HG03280 (cell line): Measurements from ENCODE around the gene XPOT.
A peak's percentile ranks its signal among the peaks of the same experiment; 100 is the strongest.

Source experiments
- ATAC-seq: cut with Tn5 transposase; IDR thresholded peaks from one replicate; pipeline ENCODE4 v1.9.1; 2021; ENCODE audit warnings: mild to moderate bottlenecking, moderate library complexity; ENCODE audit not compliant: unreplicated experiment

Gene XPOT

DNA sequence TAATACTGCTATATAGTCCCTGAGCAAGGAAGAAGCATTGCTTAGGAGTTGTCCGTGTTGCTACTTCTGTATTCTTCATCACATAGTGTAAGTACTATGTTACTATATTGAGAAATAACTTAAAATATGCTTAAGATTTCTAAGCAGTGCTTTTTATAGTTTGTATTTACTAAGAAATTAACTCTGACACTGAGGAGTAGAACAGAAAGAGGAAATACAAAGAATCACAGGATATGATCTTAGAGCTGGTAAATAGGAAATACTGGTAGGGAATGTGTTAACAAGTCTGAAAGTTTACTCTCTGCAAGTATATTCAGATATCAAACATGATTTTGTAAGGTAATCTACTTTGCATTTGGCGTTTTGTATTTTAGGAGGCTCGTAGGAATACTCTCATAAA lies 15.5 kb downstream of the XPOT start:
- no peak for ATAC-seq

DNA sequence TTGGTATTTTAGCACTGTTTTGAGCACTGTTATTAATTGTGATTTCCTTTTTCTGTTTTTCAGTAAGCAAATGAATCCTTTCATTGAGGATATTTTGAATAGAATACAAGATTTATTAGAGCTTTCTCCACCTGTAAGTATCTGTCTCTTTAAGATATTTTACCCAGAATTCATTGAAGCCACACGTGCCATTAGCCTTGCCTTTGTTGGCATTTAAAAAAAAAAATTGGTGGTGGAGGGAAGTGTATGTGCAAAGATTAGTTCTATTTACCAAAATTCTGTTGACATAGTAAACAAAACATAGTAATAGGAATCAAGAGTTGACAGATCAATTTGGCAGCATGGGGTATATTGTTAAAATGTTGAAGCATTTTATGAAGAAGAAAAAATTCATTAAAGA lies 23.8 kb downstream of the XPOT start:
- ATAC-seq: no peak

- no peak for ATAC-seq
These were observed 24.8 kb downstream of the XPOT start for GRCh38 chr12:64428956-64429355.

- ATAC-seq: no peak
These were observed 26.7 kb downstream of the XPOT start for GRCh38 chr12:64430886-64431285.

DNA sequence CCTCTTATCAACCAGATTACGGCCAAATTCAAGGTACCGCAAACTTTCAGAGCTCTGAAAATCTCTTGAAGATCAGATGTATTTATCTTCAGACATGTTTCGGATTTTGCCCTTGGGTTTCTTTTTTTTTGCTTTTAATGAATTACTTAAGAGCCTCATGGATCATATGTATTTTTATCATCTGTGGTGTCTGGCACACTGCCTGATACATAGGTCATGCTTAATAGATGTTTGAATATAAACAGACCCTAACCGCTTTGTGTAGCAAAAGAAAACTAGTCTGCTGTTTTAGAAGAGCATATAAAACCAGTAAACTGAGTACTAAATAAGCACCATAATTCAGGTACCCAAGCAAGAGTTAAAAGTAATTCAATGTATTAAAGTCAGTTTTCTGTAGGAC lies 27.6 kb downstream of the XPOT start:
- no peak for ATAC-seq

DNA sequence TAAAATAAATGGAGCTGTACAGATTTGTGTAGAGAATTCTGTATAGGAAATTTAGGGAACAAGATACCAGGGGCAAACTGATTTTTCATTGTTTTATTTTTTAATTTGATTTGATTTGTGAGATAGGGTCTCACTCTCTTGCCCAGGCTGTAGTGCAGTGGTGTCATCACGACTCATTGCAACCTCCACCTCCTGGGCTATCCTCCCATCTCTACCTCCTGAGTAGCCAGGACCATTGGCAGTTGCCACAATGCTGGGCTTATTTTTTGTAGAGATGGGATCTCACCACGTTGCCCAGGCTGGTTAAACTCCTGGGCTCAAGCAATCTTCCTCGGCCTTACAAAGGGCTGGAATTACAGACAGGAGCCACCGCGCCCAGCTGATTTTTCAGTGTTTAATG lies 29.7 kb downstream of the XPOT start:
- ATAC-seq: no peak

- ATAC-seq: no peak
These were observed 35.9 kb downstream of the XPOT start for GRCh38 chr12:64440100-64440499.

- ATAC-seq: no peak
These were observed 41.3 kb downstream of the XPOT start for GRCh38 chr12:64445490-64445889.

DNA sequence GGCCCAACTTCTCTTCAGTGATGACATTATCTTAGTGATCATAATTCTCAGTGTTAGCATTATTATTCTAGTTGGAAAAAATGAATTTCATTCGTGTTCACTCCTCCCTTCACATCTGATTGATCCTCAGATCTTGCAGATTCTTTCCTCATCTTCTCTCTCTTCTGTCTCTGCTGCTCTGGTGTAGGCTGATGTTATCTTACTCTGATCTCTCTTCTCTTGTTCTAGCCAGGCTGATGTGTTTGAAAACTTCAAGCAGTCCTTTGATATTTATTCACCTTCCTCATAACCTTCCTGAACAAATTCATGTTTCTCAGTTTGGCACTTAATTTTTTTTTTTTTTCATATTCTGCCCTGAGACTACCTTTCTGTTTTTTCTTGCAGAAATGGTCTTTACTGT lies 42.1 kb downstream of the XPOT start:
- ATAC-seq: no peak

DNA sequence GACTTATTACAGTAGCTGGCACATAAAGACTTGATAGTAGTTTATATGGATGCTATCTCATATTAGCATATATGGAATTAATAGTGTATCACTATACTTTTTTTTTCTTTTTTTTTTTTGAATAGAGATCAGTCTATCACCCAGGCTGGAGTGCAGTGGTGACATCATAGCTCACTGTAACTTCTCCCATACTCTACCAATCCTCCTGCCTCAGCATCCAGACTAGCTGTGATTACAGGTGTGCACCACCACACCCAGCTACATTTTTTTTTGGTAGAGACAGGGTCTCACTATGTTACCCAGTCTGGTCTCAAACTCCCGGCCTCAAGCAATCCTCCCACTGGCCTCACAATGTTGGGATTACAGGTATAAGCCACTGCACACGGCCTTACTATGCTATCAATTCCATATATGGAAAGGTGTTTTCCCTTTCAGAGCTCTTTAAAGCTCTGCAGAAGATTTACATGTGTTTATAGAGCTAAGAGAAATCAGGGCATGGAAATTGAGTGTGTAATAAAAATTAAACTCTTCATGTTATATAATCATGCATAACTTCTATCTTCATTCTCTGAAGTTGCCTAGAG lies 46.0 kb downstream of the XPOT start:
- no peak for ATAC-seq

DNA sequence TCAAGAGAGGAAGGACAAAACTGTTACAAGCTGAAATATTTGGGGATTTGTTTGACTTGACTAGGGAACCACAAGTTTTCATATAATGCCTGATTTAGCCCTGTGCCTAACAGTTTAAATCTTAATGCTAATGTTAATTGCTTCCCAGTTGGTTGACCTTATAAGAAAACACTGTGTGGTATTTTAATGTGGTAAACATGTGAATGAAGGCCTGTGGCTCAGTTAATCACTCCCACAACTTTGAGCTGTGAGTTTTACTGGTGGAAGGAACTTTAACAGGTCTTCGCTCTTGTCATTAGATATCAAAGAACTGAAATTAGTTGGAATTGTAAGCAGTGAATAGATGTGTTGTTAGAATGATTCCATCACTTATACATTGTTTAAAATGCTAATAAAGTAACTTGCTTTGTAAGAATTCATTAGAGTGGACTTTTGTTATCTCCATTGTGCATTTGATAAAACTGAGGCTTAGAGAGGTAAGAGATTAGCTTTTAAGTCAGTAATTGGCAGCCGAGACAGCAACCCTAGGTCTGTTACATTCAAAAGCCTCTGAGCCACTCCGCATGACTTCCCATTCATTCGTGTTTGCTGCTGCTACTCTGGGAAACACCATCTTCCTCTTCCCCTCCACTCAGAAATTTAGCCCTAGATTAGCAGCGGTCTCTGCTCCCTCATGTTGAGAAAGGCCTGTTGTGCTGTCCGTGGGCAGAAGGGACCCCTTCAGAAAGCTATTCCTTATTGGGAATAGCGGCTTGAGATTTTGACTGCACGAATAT lies 46.7 kb downstream of the XPOT start:
- ATAC-seq: no peak

GRCh38 chr12:64451687-64452558 lies 47.7 kb downstream of the XPOT start, which contains the start of gene TBK1:
TSS of gene TBK1 (plus strand) at chr12:64452120. CDS start at chr12:64455871, 3,751 bp downstream.
- peak; percentile 92 for ATAC-seq

- ATAC-seq: peak; percentile 0
These were observed 48.6 kb downstream of the XPOT start for GRCh38 chr12:64452559-64453329.

DNA sequence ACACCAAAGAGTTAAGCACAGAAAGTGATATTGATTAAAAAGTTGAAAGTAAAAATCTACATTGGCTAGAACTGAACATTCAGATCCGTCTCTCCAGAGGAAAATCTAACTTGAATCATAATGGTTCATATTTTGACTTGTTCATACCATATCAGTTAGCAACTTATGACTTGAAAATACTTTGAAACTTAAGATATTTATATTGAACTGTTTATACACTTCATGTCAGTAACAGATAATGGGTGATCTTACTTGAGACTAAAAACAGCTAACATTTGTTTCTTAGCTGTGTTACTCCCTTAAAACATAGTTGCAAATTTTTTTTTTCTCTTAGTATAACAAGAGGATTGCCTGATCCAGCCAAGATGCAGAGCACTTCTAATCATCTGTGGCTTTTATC lies 51.3 kb downstream of the XPOT start:
- no peak for ATAC-seq

- no peak for ATAC-seq
These were observed 51.9 kb downstream of the XPOT start for GRCh38 chr12:64456119-64456518.

DNA sequence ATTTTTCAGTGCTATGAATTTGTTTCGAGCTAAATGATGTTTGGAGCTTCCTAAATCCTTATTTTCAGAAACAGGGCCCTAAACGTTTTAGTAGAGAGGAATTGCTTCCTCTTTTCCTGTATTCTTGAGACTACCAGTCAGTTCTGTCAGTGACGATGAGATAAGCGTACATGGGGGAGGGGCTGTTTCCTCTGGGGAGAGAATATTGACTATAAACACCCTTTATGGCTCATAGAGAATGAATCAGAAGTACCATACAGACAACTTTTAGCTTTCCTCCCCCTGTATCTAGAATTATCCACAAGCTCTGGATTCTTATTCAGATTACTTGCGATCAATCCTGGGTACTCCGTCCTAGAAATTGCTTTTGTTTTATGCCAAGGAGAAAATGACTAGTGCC lies 52.8 kb downstream of the XPOT start:
- no peak for ATAC-seq

DNA sequence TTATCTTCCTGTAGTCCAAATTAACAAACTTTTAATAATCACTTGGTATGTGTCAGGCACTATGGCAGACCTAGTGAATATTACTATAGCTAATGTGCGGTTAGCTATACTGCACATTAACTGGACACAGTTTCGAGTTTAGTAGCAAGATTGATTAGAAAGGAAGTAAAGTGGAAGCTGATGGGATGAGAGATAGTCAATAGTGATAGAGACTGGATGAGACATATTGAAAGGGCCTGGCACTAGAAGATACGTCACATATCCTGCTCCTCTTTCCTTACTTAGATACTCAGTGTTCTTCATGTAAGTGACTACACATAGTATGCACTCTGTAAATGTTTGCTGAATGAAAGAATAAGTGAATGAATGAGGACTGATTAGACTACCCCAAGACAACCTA lies 53.3 kb downstream of the XPOT start:
- ATAC-seq: no peak

GRCh38 chr12:64457923-64458322 lies 53.7 kb downstream of the XPOT start:
- no peak for ATAC-seq

DNA sequence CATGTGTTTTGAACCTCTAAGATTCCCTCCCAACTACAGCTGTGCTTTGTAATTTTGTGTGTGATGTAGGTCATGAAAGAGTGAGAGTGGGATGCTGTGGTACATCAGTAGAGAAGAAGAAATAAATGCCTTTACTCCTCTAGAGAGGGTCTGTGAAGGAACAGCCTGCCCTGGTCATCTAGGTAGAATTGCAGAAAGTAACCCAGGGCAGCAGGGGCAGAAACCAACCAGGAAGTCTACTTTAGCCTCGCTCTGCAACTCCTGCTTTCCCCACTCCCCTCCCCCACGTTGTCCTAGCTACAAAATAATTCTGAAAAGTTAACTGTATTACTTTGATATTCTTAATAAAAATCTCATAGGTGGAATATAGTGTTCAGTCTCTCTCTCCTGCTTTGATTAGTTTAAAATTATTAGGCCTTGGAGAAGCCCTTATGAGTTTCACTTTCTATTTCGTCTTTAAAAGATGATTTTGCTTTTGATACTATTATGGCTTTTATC lies 55.3 kb downstream of the XPOT start:
- ATAC-seq: no peak

DNA sequence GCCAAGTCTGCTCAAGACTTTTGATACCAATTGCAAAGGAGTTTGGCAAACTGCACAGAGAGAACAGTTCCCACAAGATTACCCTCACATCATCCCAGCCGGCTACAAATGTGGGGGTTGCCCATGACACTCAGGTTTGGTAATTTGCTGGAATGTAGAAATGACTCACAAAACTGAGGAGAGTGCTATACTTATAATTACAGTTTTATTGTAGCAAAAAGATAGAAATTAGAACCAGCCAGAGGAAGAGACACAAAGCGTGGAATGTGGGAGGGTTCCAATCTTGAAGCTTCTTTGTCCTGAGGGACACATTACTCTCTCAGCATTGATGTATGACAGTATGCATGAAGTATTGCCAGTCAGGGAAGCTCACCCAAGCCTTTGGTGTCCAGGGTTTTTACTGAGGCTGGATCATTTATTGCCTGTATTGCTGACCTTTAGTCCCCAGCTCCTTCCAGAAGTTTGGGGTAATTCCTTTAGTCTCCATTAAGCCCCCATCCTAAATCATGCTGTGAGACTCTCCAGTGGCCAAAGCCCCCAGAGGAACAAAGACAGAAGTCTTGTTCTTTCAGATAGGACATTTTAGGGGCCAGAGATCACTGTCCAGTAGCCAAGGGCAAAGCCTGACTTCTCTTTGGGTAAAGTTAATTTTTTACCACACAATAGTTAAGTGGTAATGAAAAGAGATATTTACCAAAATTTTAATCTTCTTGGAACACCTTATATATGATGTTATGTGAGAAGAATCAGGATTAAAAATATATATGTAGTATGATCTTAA lies 57.6 kb downstream of the XPOT start:
- ATAC-seq: no peak
